Left lung (tissue), 10 donors: ENCODE measurements around the gene PIP5K1B. TPM values are rescaled to one million over a fixed set of nuclear protein-coding genes. Genes with fewer than 3 reads are reported as not detected.

Source experiments
- ATAC-seq: fragments of 200-7000 bp; cut with Tn5 transposase; one replicate; pipeline ENCODE4 v1.9.1; 2020; ENCODE audit warnings: moderate library complexity
- DNase-seq, 4 donors: peaks; one replicate each; pipeline ENCODE4 v3.0.0-alpha.2; 2013 to 2020
- H3K27ac ChIP-seq, 2 donors: fragments of 200-600 bp; sonication (generic) in 1 of 2; one replicate each; pipeline versions ENCODE4 v1.5.0 to v1.8.0; 2020 to 2021
- H3K27me3 ChIP-seq, 2 donors: fragments of 200-600 bp; sonication (generic) in 1 of 2; one replicate each; pipeline versions ENCODE4 v1.5.0 to v1.8.0; 2020 to 2021
- H3K36me3 ChIP-seq, 2 donors: fragments of 200-600 bp; sonication (generic) in 1 of 2; one replicate each; pipeline versions ENCODE4 v1.5.0 to v1.8.0; 2020 to 2021
- H3K4me1 ChIP-seq, 2 donors: fragments of 200-600 bp; one replicate each; pipeline ENCODE4 v1.8.0; 2021
- H3K4me3 ChIP-seq, 2 donors: fragments of 200-600 bp; sonication (generic) in 1 of 2; one replicate each; pipeline versions ENCODE4 v1.5.0 to v1.8.0; 2020 to 2021; ENCODE audit warnings: mild to moderate bottlenecking in 1 of 2
- H3K9me3 ChIP-seq, 2 donors: fragments of 200-600 bp; sonication (generic) in 1 of 2; one replicate each; pipeline versions ENCODE4 v1.5.0 to v1.8.0; 2020 to 2021
- intact Hi-C, 2 donors: fragments of 100-400 bp; cut with DNase I; formaldehyde crosslinking; loops; one replicate each; pipeline versions ENCODE4 v1.11.2 to v1.14.2; 2022
- polyA plus RNA-seq, 6 donors: library from polyadenylated mRNA; unstranded; fragments of 120-200 nt; gene quantifications; one replicate each; pipeline ENCODE4 v1.2.1, GENCODE V29; 2013; ENCODE audit not compliant: insufficient read length in 6 of 6
- total RNA-seq, 2 donors: library from RNA; stranded (reverse); fragmentation: NEBNext Ultra II Directional; extraction: Animal tissue kit (Norgen Biotek cat#: 25700); gene quantifications; one replicate each; pipeline ENCODE4 v1.2.1, GENCODE V29; 2021
- TF ChIP-seq, protein P1 (sequence below), 2 donors: fragments of 200-600 bp; sonication (generic) in 1 of 2; IDR thresholded peaks; one replicate each; pipeline versions ENCODE4 v1.5.0 to v1.8.0; 2021; ENCODE audit warnings: antibody characterized with exemption in 2 of 2
- donor health status: DM: no; HTN: yes; CAD: no.
- donor health status: DM: no; HTN: no; CAD: no.

Gene PIP5K1B
- total and polyA plus RNA-seq, 8 donors: 3.1 to 31.0 (median 4.2) TPM

DNA sequence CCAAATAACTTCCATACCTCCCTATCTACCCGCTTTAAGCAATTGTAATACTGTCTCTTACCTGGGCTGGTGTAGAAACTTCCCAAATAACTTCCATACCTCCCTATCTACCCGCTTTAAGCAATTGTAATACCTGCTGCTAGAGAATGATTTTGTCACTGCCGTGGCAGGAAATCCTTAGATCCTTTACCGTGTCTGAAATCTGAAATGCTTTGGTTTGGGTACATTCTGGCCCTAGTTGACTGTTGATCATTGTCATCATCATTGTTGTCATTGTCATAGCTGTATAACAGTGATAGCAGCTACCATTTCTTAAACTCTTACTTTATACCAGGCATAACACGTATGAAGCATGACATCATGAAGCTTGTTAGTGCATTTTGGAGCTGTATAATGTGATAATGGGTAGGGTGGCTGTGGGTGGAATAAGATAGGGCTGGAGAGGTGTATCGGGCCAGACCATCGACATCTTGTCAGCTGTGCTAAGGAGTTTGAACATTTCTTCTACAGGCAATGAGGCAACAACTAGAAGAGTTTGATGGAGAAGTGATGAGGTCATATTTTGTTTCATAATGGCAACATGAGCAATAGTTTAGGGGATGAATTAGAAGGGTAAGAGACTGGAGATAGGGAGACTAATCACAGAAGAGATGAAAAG is 15.7 kb downstream of the PIP5K1B start:
- peaks cover 0 to 10% of the 10 kb centered on the region in 2 donors for H3K4me1 ChIP-seq
- H3K9me3 ChIP-seq: no peaks in the 10 kb centered on the region
- TF ChIP-seq, protein P1, sequence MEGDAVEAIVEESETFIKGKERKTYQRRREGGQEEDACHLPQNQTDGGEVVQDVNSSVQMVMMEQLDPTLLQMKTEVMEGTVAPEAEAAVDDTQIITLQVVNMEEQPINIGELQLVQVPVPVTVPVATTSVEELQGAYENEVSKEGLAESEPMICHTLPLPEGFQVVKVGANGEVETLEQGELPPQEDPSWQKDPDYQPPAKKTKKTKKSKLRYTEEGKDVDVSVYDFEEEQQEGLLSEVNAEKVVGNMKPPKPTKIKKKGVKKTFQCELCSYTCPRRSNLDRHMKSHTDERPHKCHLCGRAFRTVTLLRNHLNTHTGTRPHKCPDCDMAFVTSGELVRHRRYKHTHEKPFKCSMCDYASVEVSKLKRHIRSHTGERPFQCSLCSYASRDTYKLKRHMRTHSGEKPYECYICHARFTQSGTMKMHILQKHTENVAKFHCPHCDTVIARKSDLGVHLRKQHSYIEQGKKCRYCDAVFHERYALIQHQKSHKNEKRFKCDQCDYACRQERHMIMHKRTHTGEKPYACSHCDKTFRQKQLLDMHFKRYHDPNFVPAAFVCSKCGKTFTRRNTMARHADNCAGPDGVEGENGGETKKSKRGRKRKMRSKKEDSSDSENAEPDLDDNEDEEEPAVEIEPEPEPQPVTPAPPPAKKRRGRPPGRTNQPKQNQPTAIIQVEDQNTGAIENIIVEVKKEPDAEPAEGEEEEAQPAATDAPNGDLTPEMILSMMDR (IDR thresholded peaks at IDR 0.05): no peak
- no peak overlapping the region for H3K4me3 ChIP-seq
- no peaks in the 10 kb centered on the region for H3K36me3 ChIP-seq
- no peak for ATAC-seq
- no peak overlapping the region for H3K27ac ChIP-seq
- DNase-seq: no peak
- no peaks in the 10 kb centered on the region for H3K27me3 ChIP-seq
- intact Hi-C loops: no loop called here

DNA sequence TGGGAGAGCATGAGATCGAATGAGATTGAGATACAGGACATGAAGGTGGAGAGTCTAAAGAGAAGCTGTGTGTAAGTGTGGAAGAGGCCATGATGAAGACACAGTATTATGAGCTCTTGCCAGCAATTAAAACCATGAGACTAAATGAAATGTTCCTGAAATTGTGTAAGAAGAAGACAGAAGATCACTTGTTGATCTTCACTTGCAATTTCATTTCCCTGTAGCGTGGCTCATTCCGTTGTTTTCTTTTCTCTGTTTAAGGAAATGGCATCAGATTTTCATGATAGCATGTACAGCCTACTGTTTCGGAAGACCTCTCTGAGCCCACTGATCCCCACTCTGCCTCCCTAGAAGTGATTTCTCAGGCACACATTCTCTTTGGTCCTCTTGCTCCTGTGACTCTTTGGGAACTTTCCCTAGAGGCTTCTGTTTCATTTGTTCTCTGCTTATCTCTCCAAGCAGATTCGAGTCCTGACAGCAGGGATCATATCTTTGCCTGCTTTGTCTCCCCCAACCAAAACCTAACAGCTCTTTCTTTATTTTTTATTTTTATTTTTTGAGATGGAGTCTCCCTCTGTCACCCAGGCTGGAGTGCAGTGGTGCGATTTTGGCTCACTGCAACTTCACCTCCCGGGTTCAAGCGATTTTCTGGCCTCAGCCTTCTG is 16.8 kb downstream of the PIP5K1B start:
- Histone ChIP-seq H3K9me3 (no peaks in the 10 kb centered on the region), H3K36me3 (no peaks in the 10 kb centered on the region), H3K27me3 (no peaks in the 10 kb centered on the region), H3K4me3 (no peak overlapping the region), H3K27ac (no peak overlapping the region), H3K4me1 (peaks cover 0 to 10% of the 10 kb centered on the region in 2 donors)
- DNase-seq (no peak), ATAC-seq (no peak)
- TF ChIP-seq, protein P1 (IDR thresholded peaks at IDR 0.05): no peak
- intact Hi-C loops: no loop called here

DNA sequence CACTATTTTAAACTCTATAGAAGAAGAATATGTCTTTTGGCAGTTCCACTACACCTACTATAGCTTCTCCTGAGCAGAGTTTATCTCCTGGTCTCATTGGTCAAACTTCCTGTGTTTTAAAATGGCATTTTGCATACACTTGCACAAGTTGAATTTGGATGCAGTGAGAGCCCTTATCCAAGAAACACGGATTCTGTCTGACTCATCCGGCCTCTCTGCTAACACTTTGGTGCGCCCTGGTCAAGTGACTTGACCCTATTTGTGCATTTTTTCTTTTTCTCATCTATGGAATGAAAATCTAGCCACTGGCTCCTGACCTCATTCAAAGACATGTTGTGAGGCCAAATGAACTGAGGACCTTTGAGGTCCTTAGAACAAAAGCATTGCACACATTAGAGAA is 20.0 kb downstream of the PIP5K1B start:
- Histone ChIP-seq H3K27me3 (no peaks in the 10 kb centered on the region), H3K36me3 (no peaks in the 10 kb centered on the region), H3K9me3 (no peaks in the 10 kb centered on the region), H3K4me1 (peaks cover 0 to 2% of the 10 kb centered on the region in 2 donors), H3K27ac (no peak overlapping the region), H3K4me3 (no peak overlapping the region)
- no peak for DNase-seq
- peak; percentile 81 for ATAC-seq
- TF ChIP-seq, protein P1 (IDR thresholded peaks at IDR 0.05): no peak
- intact Hi-C loops: no loop called here

DNA sequence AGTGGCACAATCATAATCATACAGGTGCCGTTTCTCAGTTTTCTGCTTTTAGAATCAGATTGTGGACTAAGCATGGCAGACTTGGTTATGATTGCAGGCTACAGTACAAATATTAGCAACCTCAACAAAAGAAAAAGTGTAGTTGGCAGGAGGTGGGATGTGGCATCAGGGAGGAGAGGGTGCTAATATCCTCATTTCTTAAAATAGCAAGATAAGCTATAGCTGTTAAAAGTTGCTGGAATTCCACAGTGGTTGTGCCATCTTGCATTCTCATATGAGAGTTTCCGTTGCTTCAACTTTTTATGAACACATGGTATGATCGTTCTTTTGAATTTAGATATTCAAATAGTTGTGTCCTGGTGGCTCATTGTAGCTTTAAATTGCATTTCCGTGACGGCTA is 21.4 kb downstream of the PIP5K1B start:
- ATAC-seq: no peak
- no peak overlapping the region for H3K4me3 ChIP-seq
- no peaks in the 10 kb centered on the region for H3K27me3 ChIP-seq

DNA sequence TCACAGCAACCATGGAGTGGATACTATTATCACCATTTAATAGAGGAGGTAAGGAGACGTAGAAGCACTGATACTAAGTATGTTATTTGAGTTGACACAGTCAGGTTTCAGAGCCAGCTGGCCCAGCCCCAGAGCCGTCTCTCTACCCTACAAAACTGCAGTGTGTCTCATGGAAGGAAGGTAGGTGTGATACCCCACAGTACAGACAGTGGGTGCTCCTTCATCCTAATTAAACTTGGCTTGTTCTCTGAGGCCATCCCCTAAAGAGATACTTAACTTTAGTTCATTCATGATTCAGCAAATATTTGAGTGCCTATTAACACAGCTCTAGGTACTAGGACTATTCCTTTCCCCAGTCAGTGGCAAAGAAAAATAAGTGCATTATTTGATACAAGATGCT is 22.6 kb downstream of the PIP5K1B start:
- no peak overlapping the region for H3K27ac ChIP-seq
- no peak overlapping the region for H3K4me3 ChIP-seq
- DNase-seq (no peak), ATAC-seq (no peak)
- no peaks in the 10 kb centered on the region for H3K27me3 ChIP-seq
- TF ChIP-seq, protein P1 (IDR thresholded peaks at IDR 0.05): no peak
- H3K4me1 ChIP-seq: no peaks in the 10 kb centered on the region
- intact Hi-C loops: no loop called here
- H3K36me3 ChIP-seq: no peaks in the 10 kb centered on the region
- H3K9me3 ChIP-seq: no peaks in the 10 kb centered on the region

More for the DNA sequence above, 21.4 kb downstream of the PIP5K1B start:
- no peaks in the 10 kb centered on the region for H3K9me3 ChIP-seq
- no peaks in the 10 kb centered on the region for H3K4me1 ChIP-seq
- intact Hi-C loops: no loop called here
- no peak for DNase-seq
- H3K36me3 ChIP-seq: no peaks in the 10 kb centered on the region
- no peak overlapping the region for H3K27ac ChIP-seq
- TF ChIP-seq, protein P1 (IDR thresholded peaks at IDR 0.05): no peak
